MM.1S (cell line): ENCODE results near the gene HARBI1.

ENCODE experiments used
- DNase-seq: peaks from one replicate; pipeline ENCODE4 v3.0.0-alpha.2; 2015
- H2AFZ ChIP-seq: fragments of 300-600 bp; sonication (generic); 2 replicates; pipeline ENCODE4 v1.6.0; 2016; ENCODE audit warnings: antibody characterized with exemption, low read length
- H3F3A ChIP-seq: fragments of 300-600 bp; sonication (generic); 2 replicates; pipeline ENCODE4 v1.6.1; 2016; ENCODE audit warnings: mild to moderate bottlenecking, antibody characterized with exemption, low read length, moderate library complexity, mixed read lengths; ENCODE audit not compliant: insufficient read depth
- H3K27ac ChIP-seq: fragments of 300-600 bp; sonication (generic); 2 replicates; pipeline ENCODE4 v1.5.1; 2016; ENCODE audit warnings: mild to moderate bottlenecking, low read length
- H3K27me3 ChIP-seq: fragments of 300-600 bp; sonication (generic); replicated peaks from 2 replicates; pipeline ENCODE4 v1.6.0; 2016; ENCODE audit warnings: low read length; ENCODE audit not compliant: insufficient read depth
- H3K36me3 ChIP-seq: fragments of 300-600 bp; sonication (generic); replicated peaks from 2 replicates; pipeline ENCODE4 v1.6.1; 2016; ENCODE audit warnings: mild to moderate bottlenecking, low read length, mixed read lengths; ENCODE audit not compliant: insufficient read depth
- H3K4me1 ChIP-seq: fragments of 300-600 bp; sonication (generic); 2 replicates; pipeline ENCODE4 v1.6.1; 2016; ENCODE audit warnings: low read length, mixed read lengths
- H3K4me2 ChIP-seq: fragments of 300-600 bp; sonication (generic); 2 replicates; pipeline ENCODE4 v1.6.0; 2016; ENCODE audit warnings: low read depth, low read length
- H3K4me3 ChIP-seq: fragments of 300-600 bp; sonication (generic); 2 replicates; pipeline ENCODE4 v1.5.1; 2016; ENCODE audit warnings: low read length, mixed read lengths
- H3K79me2 ChIP-seq: fragments of 300-600 bp; sonication (generic); 2 replicates; pipeline ENCODE4 v1.6.1; 2016; ENCODE audit warnings: mixed run types, low read length, mixed read lengths
- H3K9ac ChIP-seq: fragments of 300-600 bp; sonication (generic); 2 replicates; pipeline ENCODE4 v1.6.1; 2016; ENCODE audit warnings: low read length, mixed read lengths
- H3K9me2 ChIP-seq: fragments of 300-600 bp; sonication (generic); replicated peaks from 2 replicates; pipeline ENCODE4 v1.6.1; 2016; ENCODE audit warnings: mild to moderate bottlenecking, low read length, mixed read lengths; ENCODE audit not compliant: insufficient read depth
- H3K9me3 ChIP-seq: fragments of 300-600 bp; sonication (generic); replicated peaks from 2 replicates; pipeline ENCODE4 v1.6.1; 2016; ENCODE audit warnings: mild to moderate bottlenecking, low read length, mixed read lengths; ENCODE audit not compliant: insufficient read depth
- H4K20me1 ChIP-seq: fragments of 300-600 bp; sonication (generic); 2 replicates; pipeline ENCODE4 v1.6.1; 2016; ENCODE audit warnings: mild to moderate bottlenecking, low read length, moderate library complexity, mixed read lengths; ENCODE audit not compliant: insufficient read depth
- CTCF ChIP-seq: fragments of 300-600 bp; sonication (generic); IDR thresholded peaks from 2 replicates; pipeline ENCODE4 v1.5.1; 2016; ENCODE audit warnings: antibody characterized with exemption, low read length, mixed read lengths
- EZH2 ChIP-seq: fragments of 300-600 bp; sonication (generic); optimal IDR thresholded peaks from 2 replicates; pipeline ENCODE3; 2017; ENCODE audit warnings: low read depth, mild to moderate bottlenecking, antibody characterized with exemption, low read length, mixed read lengths
- EZH2phosphoT487 ChIP-seq: fragments of 300-600 bp; sonication (generic); IDR thresholded peaks from 2 replicates; pipeline ENCODE4 v1.6.1; 2018; ENCODE audit warnings: antibody characterized with exemption, low read length

Gene HARBI1

GRCh38 chr11:46570790-46571398, 46.1 kb downstream of the HARBI1 start:
- Histone ChIP-seq H3F3A (no peaks in the 10 kb centered on the region), H4K20me1 (no peaks in the 10 kb centered on the region), H2AFZ (no peak overlapping the region), H3K9me3 (no peaks in the 10 kb centered on the region), H3K4me3 (no peak overlapping the region), H3K4me2 (no peak overlapping the region), H3K27me3 (no peaks in the 10 kb centered on the region), H3K79me2 (peaks cover 72% of the 10 kb centered on the region), H3K36me3 (no peaks in the 10 kb centered on the region), H3K9ac (no peak overlapping the region), H3K4me1 (no peaks in the 10 kb centered on the region), H3K27ac (no peak overlapping the region), H3K9me2 (no peaks in the 10 kb centered on the region)
- no peak for DNase-seq
- no peak for TF ChIP-seq EZH2
- no peak for TF ChIP-seq CTCF
- TF ChIP-seq EZH2phosphoT487: no peak

GRCh38 chr11:46565232-46565840, 51.7 kb downstream of the HARBI1 start:
- Histone ChIP-seq H2AFZ (no peak overlapping the region), H3K27me3 (no peaks in the 10 kb centered on the region), H3K9me2 (no peaks in the 10 kb centered on the region), H3K36me3 (no peaks in the 10 kb centered on the region), H3K4me1 (peaks cover 7% of the 10 kb centered on the region), H4K20me1 (no peaks in the 10 kb centered on the region), H3K4me3 (no peak overlapping the region), H3K4me2 (no peak overlapping the region), H3K79me2 (peaks cover 79% of the 10 kb centered on the region), H3K27ac (no peak overlapping the region), H3K9me3 (no peaks in the 10 kb centered on the region), H3K9ac (no peak overlapping the region), H3F3A (peaks cover 10% of the 10 kb centered on the region)
- DNase-seq: no peak
- TF ChIP-seq EZH2 (no peak), CTCF (no peak), EZH2phosphoT487 (no peak)

GRCh38 chr11:46564459-46564858, 52.6 kb downstream of the HARBI1 start:
- no peak for DNase-seq
- Histone ChIP-seq H3K27ac (no peak overlapping the region), H3K9me2 (no peaks in the 10 kb centered on the region), H2AFZ (no peak overlapping the region), H3K9ac (no peak overlapping the region), H3K36me3 (no peaks in the 10 kb centered on the region), H3F3A (peaks cover 18% of the 10 kb centered on the region), H3K9me3 (no peaks in the 10 kb centered on the region), H3K4me3 (no peak overlapping the region), H3K4me1 (peaks cover 15% of the 10 kb centered on the region), H3K27me3 (no peaks in the 10 kb centered on the region), H4K20me1 (no peaks in the 10 kb centered on the region), H3K79me2 (peaks cover 79% of the 10 kb centered on the region), H3K4me2 (no peak overlapping the region)
- TF ChIP-seq CTCF: no peak
- TF ChIP-seq EZH2: no peak
- no peak for TF ChIP-seq EZH2phosphoT487
